ENCODE measurements around the gene TFCP2.

Gene TFCP2

DNA sequence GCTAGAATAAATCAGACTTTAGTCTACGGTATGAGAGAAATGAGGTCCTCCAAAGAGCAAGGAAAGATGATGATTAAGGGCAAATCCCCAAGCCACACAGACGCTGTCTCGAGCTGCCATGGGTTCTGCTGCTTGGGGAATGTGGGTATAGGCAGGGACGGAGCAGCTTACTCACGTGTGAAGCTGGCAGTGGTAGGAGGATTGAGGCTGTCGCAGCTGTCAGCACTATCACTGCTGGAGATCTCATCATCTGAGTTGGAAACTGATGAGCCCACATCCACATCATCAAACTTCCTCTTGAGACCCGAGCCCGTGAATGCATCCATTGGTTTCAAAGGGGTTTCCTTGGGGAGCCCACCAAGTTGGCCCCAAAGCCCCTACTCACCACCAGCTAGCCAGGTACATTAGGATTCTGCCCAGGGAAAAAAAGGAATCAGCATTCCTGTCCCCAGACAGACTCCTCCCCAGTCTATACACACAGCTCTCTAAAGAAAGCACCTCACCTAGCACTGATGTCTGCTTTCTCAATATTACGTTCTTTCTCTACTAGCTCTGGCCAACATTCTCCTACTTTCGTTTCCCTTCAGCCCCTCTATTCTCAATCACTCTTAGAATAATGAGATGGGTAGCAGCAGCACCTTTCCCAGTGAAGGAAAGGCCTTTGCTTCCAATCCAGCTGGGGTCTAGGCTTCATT lies 96.6 kb downstream of the TFCP2 start:
- TF ChIP-seq, protein P1, sequence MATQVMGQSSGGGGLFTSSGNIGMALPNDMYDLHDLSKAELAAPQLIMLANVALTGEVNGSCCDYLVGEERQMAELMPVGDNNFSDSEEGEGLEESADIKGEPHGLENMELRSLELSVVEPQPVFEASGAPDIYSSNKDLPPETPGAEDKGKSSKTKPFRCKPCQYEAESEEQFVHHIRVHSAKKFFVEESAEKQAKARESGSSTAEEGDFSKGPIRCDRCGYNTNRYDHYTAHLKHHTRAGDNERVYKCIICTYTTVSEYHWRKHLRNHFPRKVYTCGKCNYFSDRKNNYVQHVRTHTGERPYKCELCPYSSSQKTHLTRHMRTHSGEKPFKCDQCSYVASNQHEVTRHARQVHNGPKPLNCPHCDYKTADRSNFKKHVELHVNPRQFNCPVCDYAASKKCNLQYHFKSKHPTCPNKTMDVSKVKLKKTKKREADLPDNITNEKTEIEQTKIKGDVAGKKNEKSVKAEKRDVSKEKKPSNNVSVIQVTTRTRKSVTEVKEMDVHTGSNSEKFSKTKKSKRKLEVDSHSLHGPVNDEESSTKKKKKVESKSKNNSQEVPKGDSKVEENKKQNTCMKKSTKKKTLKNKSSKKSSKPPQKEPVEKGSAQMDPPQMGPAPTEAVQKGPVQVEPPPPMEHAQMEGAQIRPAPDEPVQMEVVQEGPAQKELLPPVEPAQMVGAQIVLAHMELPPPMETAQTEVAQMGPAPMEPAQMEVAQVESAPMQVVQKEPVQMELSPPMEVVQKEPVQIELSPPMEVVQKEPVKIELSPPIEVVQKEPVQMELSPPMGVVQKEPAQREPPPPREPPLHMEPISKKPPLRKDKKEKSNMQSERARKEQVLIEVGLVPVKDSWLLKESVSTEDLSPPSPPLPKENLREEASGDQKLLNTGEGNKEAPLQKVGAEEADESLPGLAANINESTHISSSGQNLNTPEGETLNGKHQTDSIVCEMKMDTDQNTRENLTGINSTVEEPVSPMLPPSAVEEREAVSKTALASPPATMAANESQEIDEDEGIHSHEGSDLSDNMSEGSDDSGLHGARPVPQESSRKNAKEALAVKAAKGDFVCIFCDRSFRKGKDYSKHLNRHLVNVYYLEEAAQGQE (IDR thresholded peaks at IDR 0.05; ENCODE audit: insufficient read depth in 1 of 2, low read depth in 2 of 2, low read length in 2 of 2) = no peak
- TF ChIP-seq FOXP2 (optimal IDR thresholded peaks at IDR 0.05; ENCODE audit: borderline replicate concordance, extremely low read depth, extremely low read length, insufficient read depth) = no peak
- no peak for TF ChIP-seq SIN3A (IDR thresholded peaks at IDR 0.05; ENCODE audit: borderline replicate concordance, insufficient read depth, low read length)
- TF ChIP-seq POLR2AphosphoS5 (IDR thresholded peaks at IDR 0.05; ENCODE audit: low read depth, low read length) = no peak; the same call in 1 of the 2 replicates

DNA sequence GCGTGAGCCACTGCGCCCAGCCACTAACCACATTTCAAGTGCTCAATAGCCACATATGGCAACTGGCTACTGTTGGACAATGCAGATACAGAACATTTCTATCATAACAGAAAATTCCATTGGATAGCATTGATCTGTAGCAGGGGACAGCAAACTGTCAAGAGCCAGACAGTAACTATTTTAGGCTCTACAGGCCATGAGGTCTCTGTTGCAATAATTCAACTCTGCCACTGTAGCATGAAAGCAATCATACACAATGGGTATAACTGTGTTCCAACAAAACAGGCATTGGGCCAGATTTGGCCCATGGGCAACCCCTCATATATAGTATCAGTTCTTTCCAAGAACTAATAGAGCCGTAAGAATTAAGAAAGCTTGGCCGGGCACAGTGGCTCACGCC lies 97.5 kb downstream of the TFCP2 start:
- TF ChIP-seq POLR2AphosphoS5 (IDR thresholded peaks at IDR 0.05; ENCODE audit: low read depth, low read length) (no peak), SIN3A (IDR thresholded peaks at IDR 0.05; ENCODE audit: borderline replicate concordance, insufficient read depth, low read length) (no peak), FOXP2 (optimal IDR thresholded peaks at IDR 0.05; ENCODE audit: borderline replicate concordance, extremely low read depth, extremely low read length, insufficient read depth) (no peak)
- TF ChIP-seq, protein P1 (IDR thresholded peaks at IDR 0.05; ENCODE audit: insufficient read depth in 1 of 2, low read depth in 2 of 2, low read length in 2 of 2) = no peak

DNA sequence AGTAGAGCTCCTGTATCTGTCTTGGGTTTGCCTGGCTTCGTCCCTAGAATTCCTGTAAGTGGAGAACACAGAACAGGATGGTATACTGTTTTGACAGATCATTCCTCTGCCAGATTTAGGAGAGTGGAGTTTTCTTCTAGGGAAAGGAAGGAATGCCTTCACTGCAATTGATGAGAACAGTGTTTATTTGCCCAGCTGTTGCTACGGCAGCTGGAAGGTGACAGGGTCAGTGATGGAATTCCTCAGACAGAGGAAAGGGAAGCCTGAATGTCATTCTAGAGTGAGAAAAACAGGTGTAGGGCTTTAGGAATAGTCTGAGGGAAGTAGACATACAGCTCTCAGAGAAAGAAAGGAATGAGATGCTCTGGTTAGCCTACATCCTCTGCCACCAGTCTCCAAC lies 101.3 kb downstream of the TFCP2 start:
- TF ChIP-seq SIN3A (IDR thresholded peaks at IDR 0.05; ENCODE audit: borderline replicate concordance, insufficient read depth, low read length) = no peak
- no peak for TF ChIP-seq POLR2AphosphoS5 (IDR thresholded peaks at IDR 0.05; ENCODE audit: low read depth, low read length)

DNA sequence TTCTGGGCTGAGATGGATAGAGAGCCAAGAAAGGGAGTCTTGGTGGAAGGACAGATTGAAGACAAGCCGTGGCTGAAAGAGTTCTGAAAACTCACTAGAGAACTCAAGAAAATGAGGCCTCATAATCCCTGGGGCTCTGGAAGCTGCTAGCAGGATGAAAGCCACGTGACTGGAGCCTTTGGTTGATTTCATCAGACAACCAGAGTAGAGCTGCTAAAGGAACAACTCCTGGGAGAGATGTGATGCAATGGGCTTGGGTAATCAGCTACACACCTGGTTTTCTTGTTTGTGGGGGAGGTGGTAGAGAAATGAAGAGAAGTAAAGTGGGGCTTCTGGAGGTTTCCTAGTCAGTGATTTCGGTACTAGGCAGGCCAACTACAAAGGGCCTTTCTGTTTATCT lies 102.9 kb downstream of the TFCP2 start:
- no peak for TF ChIP-seq SIN3A (IDR thresholded peaks at IDR 0.05; ENCODE audit: borderline replicate concordance, insufficient read depth, low read length)
- TF ChIP-seq, protein P1 (IDR thresholded peaks at IDR 0.05; ENCODE audit: insufficient read depth in 1 of 2, low read depth in 2 of 2, low read length in 2 of 2) = no peak

DNA sequence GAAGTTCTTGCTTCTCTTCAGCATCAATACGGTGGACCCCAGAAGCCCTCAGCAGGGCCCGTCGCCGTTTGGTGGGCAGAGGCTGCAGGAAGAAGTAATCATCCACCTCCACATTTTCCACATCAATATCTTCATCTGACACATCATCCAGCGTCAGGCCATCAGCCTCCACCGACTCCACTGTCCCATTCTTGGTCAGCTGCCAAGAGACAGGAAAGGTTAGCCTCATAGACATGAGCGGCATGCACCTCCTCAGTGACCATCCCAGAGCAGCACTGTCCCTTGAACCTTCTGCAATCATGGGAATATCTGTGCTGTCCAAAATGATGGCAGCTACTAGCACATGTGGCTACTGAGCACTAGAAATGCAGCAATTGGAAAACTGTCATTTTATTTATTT lies 105.2 kb downstream of the TFCP2 start:
- no peak for TF ChIP-seq FOXP2 (optimal IDR thresholded peaks at IDR 0.05; ENCODE audit: borderline replicate concordance, extremely low read depth, extremely low read length, insufficient read depth)
- no peak for TF ChIP-seq POLR2AphosphoS5 (IDR thresholded peaks at IDR 0.05; ENCODE audit: low read depth, low read length)
- TF ChIP-seq, protein P1 (IDR thresholded peaks at IDR 0.05; ENCODE audit: insufficient read depth in 1 of 2, low read depth in 2 of 2, low read length in 2 of 2) = no peak
- no peak for TF ChIP-seq SIN3A (IDR thresholded peaks at IDR 0.05; ENCODE audit: borderline replicate concordance, insufficient read depth, low read length)
- no peak for TF ChIP-seq TAF1 (IDR thresholded peaks at IDR 0.05; ENCODE audit: borderline replicate concordance, insufficient read depth, low read length)

All from PFSK-1 (cell line).